K562 (cell line): ENCODE measurements around the gene GCNT3. TPM values are rescaled to one million over a fixed set of nuclear protein-coding genes. Genes with fewer than 3 reads are reported as not detected.

ENCODE experiments used
- ATAC-seq: fragments of 200-7000 bp; cut with Tn5 transposase; 3 replicates; pipeline ENCODE4 v1.9.1; 2020; ENCODE audit warnings: moderate library complexity
- BruUV-seq: library from RNA; stranded (reverse); fragments of 400-500 nt; replicated peaks from 2 replicates; lab custom pipeline; 2021; lab: Mats Ljungman, UMichigan
- CTCF ChIA-PET: fragments of 300-600 bp; formaldehyde crosslinking; extraction: SDS; loops from one replicate; lab custom pipeline; 2021; ENCODE audit warnings: low intra/inter-chr PET ratio; lab: Yijun Ruan, JAX
- POLR2A ChIA-PET: fragments of 300-600, 350-650 bp; sonication (Branson Sonifier 250); formaldehyde crosslinking; extraction: SDS; loops from one replicate; lab custom pipeline; 2021; ENCODE audit warnings: antibody characterized with exemption, inconsistent platforms; lab: Yijun Ruan, JAX
- DNase-seq, 4 experiments: peaks; one replicate each; pipeline versions ENCODE4 v3.0.0 to v3.0.0-alpha.2; 2011 to 2018; ENCODE audit warnings: low spot score in 3 of 4, mixed read lengths in 3 of 4; ENCODE audit errors: extremely low read depth in 1 of 4
- FAIRE-seq: peaks from 2 replicates; lab custom pipeline; 2011; peaks lifted over from hg19 to GRCh38; lab: Jason Lieb, UNC
- H2AFZ ChIP-seq: 2 replicates; pipeline ENCODE4 v1.6.0; 2011; ENCODE audit warnings: low read depth, low read length, control low read depth, inconsistent platforms
- H3K27ac ChIP-seq: fragments of 200-600 bp; 3 replicates; pipeline ENCODE4 v1.8.0; 2011; ENCODE audit warnings: low read depth, mild to moderate bottlenecking, control low read depth, inconsistent platforms, low read length, moderate library complexity, mixed read lengths; ENCODE audit errors: extremely low read depth
- H3K27me3 ChIP-seq, 2 experiments: fragments of 300-600 bp in 1 of 2; 2 replicates in 1 of 2; 3 replicates in 1 of 2; pipeline versions ENCODE4 v1.6.0 to v1.8.0; 2011; ENCODE audit warnings: inconsistent platforms in 2 of 2, low read length in 2 of 2, mild to moderate bottlenecking in 1 of 2, mixed read lengths in 1 of 2, moderate library complexity in 1 of 2; ENCODE audit not compliant: control insufficient read depth in 2 of 2, insufficient read depth in 2 of 2
- H3K36me3 ChIP-seq: fragments of 300-600 bp; 3 replicates; pipeline ENCODE4 v1.8.0; 2011; ENCODE audit warnings: mild to moderate bottlenecking, low read length, inconsistent platforms; ENCODE audit not compliant: control insufficient read depth, insufficient read depth
- H3K4me1 ChIP-seq, 2 experiments: fragments of 200-600 bp in 1 of 2; replicated peaks in 1 of 2; 2 replicates in 1 of 2; 3 replicates in 1 of 2; pipeline versions ENCODE4 v1.5.1 to v1.8.0; 2011; ENCODE audit warnings: inconsistent platforms in 2 of 2, low read length in 2 of 2, mild to moderate bottlenecking in 1 of 2, mixed read lengths in 1 of 2, moderate library complexity in 1 of 2; ENCODE audit not compliant: control insufficient read depth in 2 of 2, insufficient read depth in 2 of 2
- H3K4me2 ChIP-seq: 2 replicates; pipeline ENCODE4 v1.6.1; 2011; ENCODE audit warnings: low read length, control low read depth, inconsistent platforms, mixed read lengths; ENCODE audit not compliant: insufficient read depth
- H3K4me3 ChIP-seq: fragments of 200-600 bp; sonication (generic), shearing (Covaris generic); 2 replicates; pipeline ENCODE4 v1.5.1; 2016; ENCODE audit warnings: control low read depth, inconsistent platforms
- H3K79me2 ChIP-seq: fragments of 200-600 bp; 3 replicates; pipeline ENCODE4 v1.8.0; 2011; ENCODE audit warnings: low read length, inconsistent platforms; ENCODE audit not compliant: control insufficient read depth, insufficient read depth
- H3K9ac ChIP-seq, 2 experiments: 2 replicates each; pipeline versions ENCODE4 v1.6.0 to v1.6.1; 2011; ENCODE audit warnings: low read depth in 2 of 2, low read length in 2 of 2, control low read depth in 1 of 2, inconsistent platforms in 1 of 2, mild to moderate bottlenecking in 1 of 2, mixed read lengths in 1 of 2; ENCODE audit not compliant: insufficient read depth in 1 of 2
- H3K9me1 ChIP-seq: one replicate; pipeline ENCODE4 v1.6.0; 2011; ENCODE audit warnings: inconsistent platforms, mild to moderate bottlenecking, low read length, moderate library complexity; ENCODE audit not compliant: control insufficient read depth, insufficient read depth
- H3K9me3 ChIP-seq: replicated peaks from 2 replicates; pipeline ENCODE4 v1.5.1; 2011; ENCODE audit warnings: low read depth, low read length, inconsistent platforms; ENCODE audit not compliant: control insufficient read depth, insufficient read depth
- H4K20me1 ChIP-seq: replicated peaks from 2 replicates; pipeline ENCODE4 v1.6.1; 2011; ENCODE audit warnings: low read length, inconsistent platforms, mixed read lengths; ENCODE audit not compliant: control insufficient read depth, insufficient read depth
- IFI16 ChIP-seq: fragments of 250-450 bp; sonication (Bioruptor Pico); IDR thresholded peaks from 2 replicates; pipeline ENCODE4 v2.1.2; 2022; ENCODE audit warnings: mild to moderate bottlenecking, inconsistent platforms
- LEF1 ChIP-seq: fragments of 450-650 bp; IDR thresholded peaks from 2 replicates; pipeline ENCODE4 v1.6.1; 2016; ENCODE audit warnings: mild to moderate bottlenecking
- SRSF9 ChIP-seq: fragments of 200-400 bp; formaldehyde crosslinking; IDR thresholded peaks from 2 replicates; pipeline ENCODE4 v1.6.1; 2017; ENCODE audit warnings: low read depth, low read length, borderline replicate concordance
- ZNF561 ChIP-seq: fragments of 450-650 bp; formaldehyde crosslinking; conservative IDR thresholded peaks from 2 replicates; pipeline ENCODE4 v1.4.0; 2020; ENCODE audit warnings: mild to moderate bottlenecking, moderate library complexity
- WGBS: fragments of 100-300 bp; shearing (Covaris generic); methylation state at CpG from one replicate; pipeline ENCODE4 v1.1.6; 2016; ENCODE audit warnings: low coverage, mixed read lengths; ENCODE audit not compliant: insufficient coverage; ENCODE audit errors: missing lambda C conversion rate; 5-methylcytosine and 5-hydroxymethylcytosine counted together
- in situ Hi-C: fragments of 300-500 bp; cut with MboI; formaldehyde crosslinking; loops from 4 replicates; pipeline ENCODE4 v1.15.0; 2018; ENCODE audit warnings: inconsistent platforms, mixed read lengths
- intact Hi-C: fragments of 100-400 bp; cut with micrococcal nuclease; formaldehyde crosslinking; loops from 2 replicates; pipeline ENCODE4 v1.14.2; 2022
- polyA plus RNA-seq, 8 experiments: library from polyadenylated mRNA; depleted of rRNA in 4 of 8; stranded (reverse) in 5 of 8; unstranded in 3 of 8; fragments of >200 nt; fragmentation: Nextera tagmentation in 2 of 8; fragmentation: Illumina TruSeq in 1 of 8; extraction: Ambion mirVana in 2 of 8; extraction: Trizol in 1 of 8; gene quantifications; 2 replicates each; pipeline versions ENCODE4 v1.2.1 to v1.2.3, GENCODE V29; 2011 to 2014; ENCODE audit warnings: inconsistent platforms in 1 of 8, missing spikeins in 1 of 8
- total RNA-seq, 7 experiments: library from RNA; depleted of rRNA in 6 of 7; stranded (reverse); fragments of >200 nt in 6 of 7; fragmentation: Illumina TruSeq in 2 of 7; extraction: Trizol in 2 of 7; gene quantifications; 2 replicates each; pipeline versions ENCODE4 v1.2.1 to v1.2.3, GENCODE V29; 2011 to 2021; ENCODE audit warnings: low replicate concordance in 1 of 7
- TF ChIP-seq, protein P1 (sequence below): sonication (generic); formaldehyde crosslinking; IDR thresholded peaks from 2 replicates; pipeline ENCODE4 v1.8.1; 2023; ENCODE audit warnings: mild to moderate bottlenecking, missing genetic modification reagents, moderate library complexity
- TF ChIP-seq, protein P2 (sequence below): fragments of 250-450 bp; sonication (Bioruptor Pico); IDR thresholded peaks from 2 replicates; pipeline ENCODE4 v1.5.0; 2022; ENCODE audit warnings: mild to moderate bottlenecking

The GCNT3 gene
- total and polyA plus RNA-seq, 9 of the 15 experiments (the other 6 are each of a cell fraction or from before 2014, with no cell fraction given) = 0.07 to 0.35 (median 0.11) TPM; not detected in 4

DNA sequence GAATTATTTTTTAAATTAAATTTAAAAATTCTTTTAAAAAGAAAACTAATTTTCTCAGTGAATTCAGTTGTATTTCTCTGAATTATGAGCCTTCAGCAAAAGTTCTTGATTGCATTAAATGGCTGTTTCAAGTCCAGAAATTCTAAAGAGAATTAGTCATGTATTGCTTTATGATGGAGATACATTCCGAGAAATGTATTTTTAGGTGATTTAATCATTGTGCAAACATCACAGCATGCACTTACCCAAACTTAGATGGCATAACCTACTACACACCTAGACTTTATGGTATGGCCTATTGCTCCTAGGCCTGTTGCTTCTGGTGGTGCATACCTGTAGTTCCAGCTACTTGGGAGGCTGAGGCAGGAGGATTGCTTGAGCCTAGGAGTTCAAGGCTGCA lies 44.3 kb upstream of the GCNT3 start (continued):
- TF ChIP-seq, protein P1, sequence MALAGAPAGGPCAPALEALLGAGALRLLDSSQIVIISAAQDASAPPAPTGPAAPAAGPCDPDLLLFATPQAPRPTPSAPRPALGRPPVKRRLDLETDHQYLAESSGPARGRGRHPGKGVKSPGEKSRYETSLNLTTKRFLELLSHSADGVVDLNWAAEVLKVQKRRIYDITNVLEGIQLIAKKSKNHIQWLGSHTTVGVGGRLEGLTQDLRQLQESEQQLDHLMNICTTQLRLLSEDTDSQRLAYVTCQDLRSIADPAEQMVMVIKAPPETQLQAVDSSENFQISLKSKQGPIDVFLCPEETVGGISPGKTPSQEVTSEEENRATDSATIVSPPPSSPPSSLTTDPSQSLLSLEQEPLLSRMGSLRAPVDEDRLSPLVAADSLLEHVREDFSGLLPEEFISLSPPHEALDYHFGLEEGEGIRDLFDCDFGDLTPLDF (CRISPR knock-in tag) = no peak
- TF ChIP-seq IFI16 (CRISPR knock-in tag) (no peak), SRSF9 (no peak)

- Histone ChIP-seq H3K4me3 (no peak overlapping the region), H3K27ac (no peak overlapping the region), H3K27me3 (peaks cover 0 to 11% of the 10 kb centered on the region in 2 experiments; a peak in 2 of 5 replicates), H3K9me3 (no peaks in the 10 kb centered on the region; the same call in 1 of the 2 replicates), H4K20me1 (no peaks in the 10 kb centered on the region), H3K4me2 (no peak overlapping the region), H3K36me3 (no peaks in the 10 kb centered on the region), H3K4me1 (no peaks in the 10 kb centered on the region), H3K9me1 (no peaks in the 10 kb centered on the region), H3K9ac (no peak overlapping the region), H2AFZ (no peak overlapping the region; the same call in 1 of the 2 replicates), H3K79me2 (no peaks in the 10 kb centered on the region)
- BruUV-seq = no TSS peak
- CTCF ChIA-PET = no interaction called here
- in situ Hi-C loops (no loop called here), intact Hi-C loops (no loop called here)
- ATAC-seq (no peak), FAIRE-seq (no peak), DNase-seq (no peak)
- 11% methylated on average over 8 of the region's 8 CpGs for WGBS
- POLR2A ChIA-PET = interaction anchor here (1.2 kb wide), 1 partner anchor 33 kb away, joined by 3 read pairs; no protein-coding TSS in a partner anchor
- no peak for TF ChIP-seq ZNF561
- TF ChIP-seq, protein P2, sequence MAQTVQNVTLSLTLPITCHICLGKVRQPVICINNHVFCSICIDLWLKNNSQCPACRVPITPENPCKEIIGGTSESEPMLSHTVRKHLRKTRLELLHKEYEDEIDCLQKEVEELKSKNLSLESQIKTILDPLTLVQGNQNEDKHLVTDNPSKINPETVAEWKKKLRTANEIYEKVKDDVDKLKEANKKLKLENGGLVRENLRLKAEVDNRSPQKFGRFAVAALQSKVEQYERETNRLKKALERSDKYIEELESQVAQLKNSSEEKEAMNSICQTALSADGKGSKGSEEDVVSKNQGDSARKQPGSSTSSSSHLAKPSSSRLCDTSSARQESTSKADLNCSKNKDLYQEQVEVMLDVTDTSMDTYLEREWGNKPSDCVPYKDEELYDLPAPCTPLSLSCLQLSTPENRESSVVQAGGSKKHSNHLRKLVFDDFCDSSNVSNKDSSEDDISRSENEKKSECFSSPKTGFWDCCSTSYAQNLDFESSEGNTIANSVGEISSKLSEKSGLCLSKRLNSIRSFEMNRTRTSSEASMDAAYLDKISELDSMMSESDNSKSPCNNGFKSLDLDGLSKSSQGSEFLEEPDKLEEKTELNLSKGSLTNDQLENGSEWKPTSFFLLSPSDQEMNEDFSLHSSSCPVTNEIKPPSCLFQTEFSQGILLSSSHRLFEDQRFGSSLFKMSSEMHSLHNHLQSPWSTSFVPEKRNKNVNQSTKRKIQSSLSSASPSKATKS (CRISPR knock-in tag) = no peak
- no peak for TF ChIP-seq LEF1
Measured at GRCh38 chr15:59569477-59569876, 42.1 kb upstream of the GCNT3 start.
